Stomach (tissue), 9 donors: Measurements from ENCODE around the gene C1GALT1C1. TPM values are rescaled to one million over a fixed set of nuclear protein-coding genes. Genes with fewer than 3 reads are reported as not detected.
"Not testable (repeated sequence)": the region's sequence is repeated elsewhere in the genome, so short reads cannot be mapped to it uniquely, and the experiment has no call there.

ENCODE experiments used
- DNase-seq, 2 donors: peaks; one replicate each; pipeline versions ENCODE4 v3.0.0 to v3.0.0-alpha.2; 2013 to 2019
- H3K27ac ChIP-seq, 5 donors: fragments of 200-600 bp in 4 of 5; sonication (generic) in 4 of 5; one replicate each; pipeline ENCODE4 v1.5.1; 2013 to 2019; ENCODE audit warnings: mild to moderate bottlenecking in 1 of 5, moderate library complexity in 1 of 5
- H3K27me3 ChIP-seq, 3 donors: fragments of 200-600 bp; sonication (generic); one replicate each; pipeline ENCODE4 v1.5.1; 2017 to 2019; ENCODE audit warnings: mixed run types in 1 of 3
- H3K36me3 ChIP-seq, 4 donors: fragments of 200-600 bp; sonication (generic); 1 replicate in 3 of 4; 2 replicates in 1 of 4; pipeline ENCODE4 v1.5.1; 2016 to 2019
- H3K4me1 ChIP-seq, 4 donors: fragments of 200-600 bp; sonication (generic); one replicate each; pipeline ENCODE4 v1.5.1; 2016 to 2019
- H3K4me3 ChIP-seq, 4 donors: fragments of 200-600 bp; sonication (generic) in 3 of 4; one replicate each; pipeline ENCODE4 v1.5.1; 2016 to 2019; ENCODE audit warnings: mild to moderate bottlenecking in 1 of 4
- H3K9me3 ChIP-seq, 4 donors: fragments of 200-600 bp; sonication (generic); one replicate each; pipeline ENCODE4 v1.5.1; 2016 to 2019
- CTCF ChIP-seq, 7 experiments: fragments of 450-650 bp in 4 of 7; fragments of 200-600 bp in 3 of 7; sonication (generic) in 3 of 7; IDR thresholded peaks; one replicate each; pipeline ENCODE4 v1.5.1; 2016 to 2019; ENCODE audit warnings: antibody characterized with exemption in 7 of 7, control low read depth in 2 of 7, mild to moderate bottlenecking in 1 of 7
- EP300 ChIP-seq: sonication (generic); formaldehyde crosslinking; IDR thresholded peaks from one replicate; pipeline ENCODE4 v1.6.1; 2017; ENCODE audit warnings: antibody characterized with exemption
- POLR2A ChIP-seq, 4 donors: fragments of 450-650 bp; IDR thresholded peaks; one replicate each; pipeline ENCODE4 v1.6.1; 2016; ENCODE audit warnings: antibody characterized with exemption in 4 of 4, control low read depth in 2 of 4, mild to moderate bottlenecking in 1 of 4, moderate library complexity in 1 of 4
- POLR2AphosphoS5 ChIP-seq, 3 donors: sonication (generic); formaldehyde crosslinking; IDR thresholded peaks; one replicate each; pipeline ENCODE4 v1.6.1; 2016; ENCODE audit warnings: antibody characterized with exemption in 3 of 3
- WGBS, 5 donors: extraction: QIAGEN DNeasy Blood & Tissue Kit in 3 of 5; methylation state at CpG; one replicate each; pipeline versions ENCODE4 v1.1.5 to v1.1.7; 2013 to 2018; 5-methylcytosine and 5-hydroxymethylcytosine counted together
- intact Hi-C: fragments of 100-400 bp; cut with DNase I; formaldehyde crosslinking; loops from one replicate; pipeline ENCODE4 v1.15.1; 2023; ENCODE audit warnings: low total_unique reads
- polyA plus RNA-seq, 3 donors: library from polyadenylated mRNA; stranded (reverse); fragments of 200-250 nt; gene quantifications; one replicate each; pipeline ENCODE4 v1.2.3, GENCODE V29; 2013
- total RNA-seq, 5 donors: library from RNA; depleted of rRNA; stranded (reverse); fragments of >200 nt; gene quantifications; one replicate each; pipeline versions ENCODE4 v1.1.0 to v1.2.3, GENCODE V29; 2014 to 2016
- donor health status: healthy with polysubstance abuse.
- donor health status: Bipolar disorder and iron deficiency.
- donor health status: healthy.

C1GALT1C1 gene
- total and polyA plus RNA-seq, 8 donors, result 2.7 to 39.3 (median 10.7) TPM; not detected in 1

DNA sequence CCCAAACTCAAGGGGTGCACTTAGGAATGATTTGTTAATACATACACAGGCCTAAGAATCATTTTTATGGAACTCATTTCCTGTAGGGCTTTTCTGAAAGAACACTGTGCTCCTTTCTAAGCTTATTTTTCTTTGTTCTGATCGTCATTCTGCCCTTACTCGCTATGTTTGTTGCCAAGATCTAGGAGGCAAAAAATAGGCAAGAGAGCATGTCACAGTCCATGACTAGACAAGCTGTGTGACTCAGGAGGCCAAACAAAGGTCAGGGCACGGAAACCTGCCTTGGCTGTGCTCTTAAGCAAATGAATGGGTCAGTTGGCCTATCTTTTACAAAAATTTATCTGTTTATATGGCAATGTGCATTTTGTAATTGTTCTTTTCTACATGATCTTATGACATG, 42.5 kb upstream of the C1GALT1C1 start:
- TF ChIP-seq CTCF (IDR thresholded peaks at IDR 0.05) (no peak), POLR2A (IDR thresholded peaks at IDR 0.05) (no peak), POLR2AphosphoS5 (IDR thresholded peaks at IDR 0.05) (peak in 2 of 3 donors; percentile 20 to 59), EP300 (no peak)
- no peaks in the 10 kb centered on the region for H3K27me3 ChIP-seq
- no peaks in the 10 kb centered on the region for H3K36me3 ChIP-seq
- H3K4me3 ChIP-seq, result no peak overlapping the region
- no peaks in the 10 kb centered on the region for H3K9me3 ChIP-seq
- intact Hi-C loops, result no loop called here
- H3K27ac ChIP-seq, result peak overlapping the region in 4 of 5 donors; percentile 29 to 60 (median 37)
- peak; percentile 11 to 30 for DNase-seq
- 35 to 51% (median 41%) methylated on average over 3 of the region's 3 CpGs for WGBS, 5 donors
- H3K4me1 ChIP-seq, result no peaks in the 10 kb centered on the region

GRCh38 chrX:120671963-120672362, 42.1 kb upstream of the C1GALT1C1 start:
- no peaks in the 10 kb centered on the region for H3K9me3 ChIP-seq
- TF ChIP-seq CTCF (IDR thresholded peaks at IDR 0.05) (no peak), EP300 (no peak), POLR2A (IDR thresholded peaks at IDR 0.05) (no peak), POLR2AphosphoS5 (IDR thresholded peaks at IDR 0.05) (no peak)
- no peaks in the 10 kb centered on the region for H3K36me3 ChIP-seq
- H3K4me1 ChIP-seq, result no peaks in the 10 kb centered on the region
- no peak overlapping the region for H3K4me3 ChIP-seq
- peak overlapping the region in 4 of 5 donors; percentile 29 to 60 (median 37) for H3K27ac ChIP-seq
- no peaks in the 10 kb centered on the region for H3K27me3 ChIP-seq
- no peak for DNase-seq
- intact Hi-C loops, result no loop called here

DNA sequence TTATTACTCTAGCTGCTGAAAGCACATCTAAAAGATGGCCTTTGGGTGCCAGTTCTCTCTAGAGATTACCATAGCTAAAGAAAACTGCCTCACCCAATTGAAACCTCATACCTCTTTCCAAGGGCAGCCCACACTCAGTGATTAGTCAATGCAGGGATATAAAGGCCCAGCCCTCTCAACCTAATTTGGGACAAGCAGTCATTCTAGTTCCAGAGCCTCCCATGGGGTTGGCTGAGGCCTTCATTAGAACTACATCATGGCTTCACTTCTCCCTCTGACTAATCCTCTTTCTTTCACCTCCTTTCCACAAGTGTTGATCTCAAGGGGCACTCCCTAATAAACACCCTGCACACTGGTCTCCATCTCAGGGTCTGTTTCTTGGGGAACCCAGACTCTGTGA, 38.5 kb upstream of the C1GALT1C1 start:
- no peak for TF ChIP-seq EP300
- no peak for TF ChIP-seq CTCF (IDR thresholded peaks at IDR 0.05)
- TF ChIP-seq POLR2AphosphoS5 (IDR thresholded peaks at IDR 0.05), result no peak
- no peak for TF ChIP-seq POLR2A (IDR thresholded peaks at IDR 0.05)
- no peaks in the 10 kb centered on the region for H3K36me3 ChIP-seq
- H3K27me3 ChIP-seq, result no peaks in the 10 kb centered on the region
- intact Hi-C loops, result no loop called here
- H3K4me3 ChIP-seq, result no peak overlapping the region
- no peaks in the 10 kb centered on the region for H3K4me1 ChIP-seq
- no peak overlapping the region for H3K27ac ChIP-seq
- no peak for DNase-seq
- H3K9me3 ChIP-seq, result no peaks in the 10 kb centered on the region

GRCh38 chrX:120664535-120664934, 34.7 kb upstream of the C1GALT1C1 start:
- H3K4me3 ChIP-seq, intact Hi-C loops, DNase-seq, H3K27me3 ChIP-seq, H3K4me1 ChIP-seq, H3K9me3 ChIP-seq, H3K27ac ChIP-seq, H3K36me3 ChIP-seq: not testable (repeated sequence)
- WGBS, 5 donors, result 83 to 95% (median 90%) methylated on average over 4 of the region's 4 CpGs

- no peaks in the 10 kb centered on the region for H3K9me3 ChIP-seq
- H3K27me3 ChIP-seq, result no peaks in the 10 kb centered on the region
- H3K36me3 ChIP-seq, result no peaks in the 10 kb centered on the region
- TF ChIP-seq POLR2AphosphoS5 (IDR thresholded peaks at IDR 0.05) (no peak), CTCF (IDR thresholded peaks at IDR 0.05) (peak in 2 of 7 experiments; percentile 12 to 18), EP300 (no peak), POLR2A (IDR thresholded peaks at IDR 0.05) (no peak)
- no peak overlapping the region for H3K4me3 ChIP-seq
- intact Hi-C loops, result no loop called here
- no peak overlapping the region for H3K27ac ChIP-seq
- WGBS, 5 donors, result 44 to 60% (median 48%) methylated on average over 1 of the region's 1 CpG
- no peaks in the 10 kb centered on the region for H3K4me1 ChIP-seq
- DNase-seq, result peak in 1 of 2 donors; percentile 10
These were observed 34.2 kb upstream of the C1GALT1C1 start for GRCh38 chrX:120664081-120664480.
